K562 (cell line): ENCODE data around the gene UQCRHL. TPM values are rescaled to one million over a fixed set of nuclear protein-coding genes. Genes with fewer than 3 reads are reported as not detected.
A peak's percentile ranks its signal among the peaks of the same experiment; 100 is the strongest.

ENCODE experiments used
- ATAC-seq: fragments of 200-7000 bp; cut with Tn5 transposase; 3 replicates; pipeline ENCODE4 v1.9.1; 2020; ENCODE audit warnings: moderate library complexity
- BruUV-seq: library from RNA; stranded (reverse); fragments of 400-500 nt; replicated peaks from 2 replicates; lab custom pipeline; 2021; lab: Mats Ljungman, UMichigan
- CTCF ChIA-PET: fragments of 300-600 bp; formaldehyde crosslinking; extraction: SDS; loops from one replicate; lab custom pipeline; 2021; ENCODE audit warnings: low intra/inter-chr PET ratio; lab: Yijun Ruan, JAX
- POLR2A ChIA-PET: fragments of 300-600, 350-650 bp; sonication (Branson Sonifier 250); formaldehyde crosslinking; extraction: SDS; loops from one replicate; lab custom pipeline; 2021; ENCODE audit warnings: antibody characterized with exemption, inconsistent platforms; lab: Yijun Ruan, JAX
- DNase-seq, 4 experiments: peaks; one replicate each; pipeline versions ENCODE4 v3.0.0 to v3.0.0-alpha.2; 2011 to 2018; ENCODE audit warnings: low spot score in 3 of 4, mixed read lengths in 3 of 4; ENCODE audit errors: extremely low read depth in 1 of 4
- FAIRE-seq: peaks from 2 replicates; lab custom pipeline; 2011; peaks lifted over from hg19 to GRCh38; lab: Jason Lieb, UNC
- H2AFZ ChIP-seq: 2 replicates; pipeline ENCODE4 v1.6.0; 2011; ENCODE audit warnings: low read depth, low read length, control low read depth, inconsistent platforms
- H3K27ac ChIP-seq: fragments of 200-600 bp; 3 replicates; pipeline ENCODE4 v1.8.0; 2011; ENCODE audit warnings: low read depth, mild to moderate bottlenecking, control low read depth, inconsistent platforms, low read length, moderate library complexity, mixed read lengths; ENCODE audit errors: extremely low read depth
- H3K27me3 ChIP-seq, 2 experiments: fragments of 300-600 bp in 1 of 2; 2 replicates in 1 of 2; 3 replicates in 1 of 2; pipeline versions ENCODE4 v1.6.0 to v1.8.0; 2011; ENCODE audit warnings: inconsistent platforms in 2 of 2, low read length in 2 of 2, mild to moderate bottlenecking in 1 of 2, mixed read lengths in 1 of 2, moderate library complexity in 1 of 2; ENCODE audit not compliant: control insufficient read depth in 2 of 2, insufficient read depth in 2 of 2
- H3K36me3 ChIP-seq: fragments of 300-600 bp; 3 replicates; pipeline ENCODE4 v1.8.0; 2011; ENCODE audit warnings: mild to moderate bottlenecking, low read length, inconsistent platforms; ENCODE audit not compliant: control insufficient read depth, insufficient read depth
- H3K4me1 ChIP-seq, 2 experiments: fragments of 200-600 bp in 1 of 2; replicated peaks in 1 of 2; 2 replicates in 1 of 2; 3 replicates in 1 of 2; pipeline versions ENCODE4 v1.5.1 to v1.8.0; 2011; ENCODE audit warnings: inconsistent platforms in 2 of 2, low read length in 2 of 2, mild to moderate bottlenecking in 1 of 2, mixed read lengths in 1 of 2, moderate library complexity in 1 of 2; ENCODE audit not compliant: control insufficient read depth in 2 of 2, insufficient read depth in 2 of 2
- H3K4me2 ChIP-seq: 2 replicates; pipeline ENCODE4 v1.6.1; 2011; ENCODE audit warnings: low read length, control low read depth, inconsistent platforms, mixed read lengths; ENCODE audit not compliant: insufficient read depth
- H3K4me3 ChIP-seq: fragments of 200-600 bp; sonication (generic), shearing (Covaris generic); 2 replicates; pipeline ENCODE4 v1.5.1; 2016; ENCODE audit warnings: control low read depth, inconsistent platforms
- H3K79me2 ChIP-seq: fragments of 200-600 bp; 3 replicates; pipeline ENCODE4 v1.8.0; 2011; ENCODE audit warnings: low read length, inconsistent platforms; ENCODE audit not compliant: control insufficient read depth, insufficient read depth
- H3K9ac ChIP-seq, 2 experiments: 2 replicates each; pipeline versions ENCODE4 v1.6.0 to v1.6.1; 2011; ENCODE audit warnings: low read depth in 2 of 2, low read length in 2 of 2, control low read depth in 1 of 2, inconsistent platforms in 1 of 2, mild to moderate bottlenecking in 1 of 2, mixed read lengths in 1 of 2; ENCODE audit not compliant: insufficient read depth in 1 of 2
- H3K9me1 ChIP-seq: one replicate; pipeline ENCODE4 v1.6.0; 2011; ENCODE audit warnings: inconsistent platforms, mild to moderate bottlenecking, low read length, moderate library complexity; ENCODE audit not compliant: control insufficient read depth, insufficient read depth
- H3K9me3 ChIP-seq: replicated peaks from 2 replicates; pipeline ENCODE4 v1.5.1; 2011; ENCODE audit warnings: low read depth, low read length, inconsistent platforms; ENCODE audit not compliant: control insufficient read depth, insufficient read depth
- H4K20me1 ChIP-seq: replicated peaks from 2 replicates; pipeline ENCODE4 v1.6.1; 2011; ENCODE audit warnings: low read length, inconsistent platforms, mixed read lengths; ENCODE audit not compliant: control insufficient read depth, insufficient read depth
- SREBF2 ChIP-seq: sonication (generic); formaldehyde crosslinking; IDR thresholded peaks from 2 replicates; pipeline ENCODE4 v1.4.0; 2020; ENCODE audit warnings: mild to moderate bottlenecking, missing genetic modification reagents
- WHSC1 ChIP-seq: IDR thresholded peaks from one replicate; pipeline ENCODE4 v1.6.1; 2012; ENCODE audit warnings: low read length, control low read depth, inconsistent platforms
- ZNF24 ChIP-seq: fragments of 450-650 bp; IDR thresholded peaks from 2 replicates; pipeline ENCODE4 v1.6.1; 2016
- ZNF263 ChIP-seq: sonication (generic); formaldehyde crosslinking; IDR thresholded peaks from 2 replicates; pipeline ENCODE4 v1.8.0; 2022; ENCODE audit warnings: mild to moderate bottlenecking, missing genetic modification reagents, borderline replicate concordance
- ZNF384 ChIP-seq: IDR thresholded peaks from 2 replicates; pipeline ENCODE4 v1.6.1; 2012; ENCODE audit warnings: low read depth, low read length, improper control_type of control experiment
- ZNF75A ChIP-seq: fragments of 450-650 bp; formaldehyde crosslinking; IDR thresholded peaks from 2 replicates; pipeline ENCODE4 v1.4.0; 2020; ENCODE audit warnings: mild to moderate bottlenecking
- ZNF764 ChIP-seq: fragments of 250-450 bp; sonication (Bioruptor Pico); IDR thresholded peaks from 2 replicates; pipeline ENCODE4 v1.4.0; 2020; ENCODE audit warnings: low read depth, mild to moderate bottlenecking, moderate library complexity
- WGBS: fragments of 100-300 bp; shearing (Covaris generic); methylation state at CpG from one replicate; pipeline ENCODE4 v1.1.6; 2016; ENCODE audit warnings: low coverage, mixed read lengths; ENCODE audit not compliant: insufficient coverage; ENCODE audit errors: missing lambda C conversion rate; 5-methylcytosine and 5-hydroxymethylcytosine counted together
- in situ Hi-C: fragments of 300-500 bp; cut with MboI; formaldehyde crosslinking; loops from 4 replicates; pipeline ENCODE4 v1.15.0; 2018; ENCODE audit warnings: inconsistent platforms, mixed read lengths
- intact Hi-C: fragments of 100-400 bp; cut with micrococcal nuclease; formaldehyde crosslinking; loops from 2 replicates; pipeline ENCODE4 v1.14.2; 2022
- polyA plus RNA-seq, 8 experiments: library from polyadenylated mRNA; depleted of rRNA in 4 of 8; stranded (reverse) in 5 of 8; unstranded in 3 of 8; fragments of >200 nt; fragmentation: Nextera tagmentation in 2 of 8; fragmentation: Illumina TruSeq in 1 of 8; extraction: Ambion mirVana in 2 of 8; extraction: Trizol in 1 of 8; gene quantifications; 2 replicates each; pipeline versions ENCODE4 v1.2.1 to v1.2.3, GENCODE V29; 2011 to 2014; ENCODE audit warnings: inconsistent platforms in 1 of 8, missing spikeins in 1 of 8
- total RNA-seq, 7 experiments: library from RNA; depleted of rRNA in 6 of 7; stranded (reverse); fragments of >200 nt in 6 of 7; fragmentation: Illumina TruSeq in 2 of 7; extraction: Trizol in 2 of 7; gene quantifications; 2 replicates each; pipeline versions ENCODE4 v1.2.1 to v1.2.3, GENCODE V29; 2011 to 2021; ENCODE audit warnings: low replicate concordance in 1 of 7
- TF ChIP-seq, protein P1 (sequence below): fragments of 250-450 bp; sonication (Bioruptor Pico); IDR thresholded peaks from 2 replicates; pipeline ENCODE4 v1.5.0; 2021

UQCRHL gene
- total and polyA plus RNA-seq, 9 of the 15 experiments (the other 6 are each of a cell fraction or from before 2014, with no cell fraction given) = 5.1 to 41.3 (median 21.8) TPM

DNA sequence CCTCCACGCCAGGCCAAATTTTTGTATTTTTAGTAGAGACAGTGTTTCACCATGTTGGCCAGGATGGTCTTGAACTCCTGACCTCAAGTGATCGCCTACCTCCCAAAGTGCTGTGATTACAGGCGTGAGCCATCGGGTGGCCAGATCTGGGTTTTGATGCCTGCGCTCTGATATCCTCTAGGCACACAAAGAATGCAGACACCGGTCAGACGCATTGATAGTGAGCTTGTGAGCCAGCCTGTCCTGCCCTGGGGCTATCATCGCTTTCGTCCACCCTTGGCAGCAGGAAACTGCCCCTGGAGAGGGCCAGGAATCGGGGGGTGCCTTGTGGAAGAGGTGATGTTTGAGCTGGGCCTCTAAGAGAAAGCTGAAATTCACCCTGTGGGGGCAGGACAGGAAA is 44.9 kb downstream of the UQCRHL start:
- ChIA-PET CTCF (no interaction called here), POLR2A (interaction anchor here (0.5 to 0.8 kb wide), 2 partner anchors 16 to 55 kb away, joined by 3 to 4 read pairs; no protein-coding TSS in a partner anchor)
- H3K79me2 ChIP-seq = no peaks in the 10 kb centered on the region
- FAIRE-seq (no peak), ATAC-seq (no peak), DNase-seq (no peak)
- H3K9me1 ChIP-seq = no peaks in the 10 kb centered on the region
- H3K4me3 ChIP-seq = no peak overlapping the region
- peaks cover 24 to 66% of the 10 kb centered on the region in 2 experiments; a peak in 4 of 5 replicates for H3K27me3 ChIP-seq
- in situ Hi-C loops (no loop called here), intact Hi-C loops (no loop called here)
- 13% methylated on average over 10 of the region's 10 CpGs for WGBS
- no peaks in the 10 kb centered on the region for H3K36me3 ChIP-seq
- no peak for TF ChIP-seq WHSC1
- TF ChIP-seq SREBF2 = no peak
- no peak for TF ChIP-seq ZNF263 (CRISPR knock-in tag)
- TF ChIP-seq ZNF24 = no peak
- TF ChIP-seq ZNF384 = no peak
- no peak for TF ChIP-seq ZNF75A (CRISPR knock-in tag)
- TF ChIP-seq ZNF764 = no peak
- TF ChIP-seq, protein P1, sequence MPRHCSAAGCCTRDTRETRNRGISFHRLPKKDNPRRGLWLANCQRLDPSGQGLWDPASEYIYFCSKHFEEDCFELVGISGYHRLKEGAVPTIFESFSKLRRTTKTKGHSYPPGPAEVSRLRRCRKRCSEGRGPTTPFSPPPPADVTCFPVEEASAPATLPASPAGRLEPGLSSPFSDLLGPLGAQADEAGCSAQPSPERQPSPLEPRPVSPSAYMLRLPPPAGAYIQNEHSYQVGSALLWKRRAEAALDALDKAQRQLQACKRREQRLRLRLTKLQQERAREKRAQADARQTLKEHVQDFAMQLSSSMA (CRISPR knock-in tag) = no peak
- peaks cover 15 to 47% of the 10 kb centered on the region in 2 experiments; a peak in 4 of 5 replicates for H3K4me1 ChIP-seq
- BruUV-seq = no TSS peak
- 0 out of 4 replicates have a peak overlapping the region, but pooled peaks of 1 of the 2 experiments have one; percentile 6 for H3K9ac ChIP-seq
- H3K27ac ChIP-seq = no peak overlapping the region
- H3K4me2 ChIP-seq = no peak overlapping the region
- H3K9me3 ChIP-seq = no peaks in the 10 kb centered on the region
- H4K20me1 ChIP-seq = peaks cover 6% of the 10 kb centered on the region
- no peak overlapping the region for H2AFZ ChIP-seq
